GM18511 (cell line): ENCODE data around the gene SBNO2.

Experiments
- ATAC-seq: cut with Tn5 transposase; IDR thresholded peaks from one replicate; pipeline ENCODE4 v1.9.1; 2021; ENCODE audit warnings: mild to moderate bottlenecking, moderate library complexity; ENCODE audit not compliant: unreplicated experiment

Gene SBNO2

DNA sequence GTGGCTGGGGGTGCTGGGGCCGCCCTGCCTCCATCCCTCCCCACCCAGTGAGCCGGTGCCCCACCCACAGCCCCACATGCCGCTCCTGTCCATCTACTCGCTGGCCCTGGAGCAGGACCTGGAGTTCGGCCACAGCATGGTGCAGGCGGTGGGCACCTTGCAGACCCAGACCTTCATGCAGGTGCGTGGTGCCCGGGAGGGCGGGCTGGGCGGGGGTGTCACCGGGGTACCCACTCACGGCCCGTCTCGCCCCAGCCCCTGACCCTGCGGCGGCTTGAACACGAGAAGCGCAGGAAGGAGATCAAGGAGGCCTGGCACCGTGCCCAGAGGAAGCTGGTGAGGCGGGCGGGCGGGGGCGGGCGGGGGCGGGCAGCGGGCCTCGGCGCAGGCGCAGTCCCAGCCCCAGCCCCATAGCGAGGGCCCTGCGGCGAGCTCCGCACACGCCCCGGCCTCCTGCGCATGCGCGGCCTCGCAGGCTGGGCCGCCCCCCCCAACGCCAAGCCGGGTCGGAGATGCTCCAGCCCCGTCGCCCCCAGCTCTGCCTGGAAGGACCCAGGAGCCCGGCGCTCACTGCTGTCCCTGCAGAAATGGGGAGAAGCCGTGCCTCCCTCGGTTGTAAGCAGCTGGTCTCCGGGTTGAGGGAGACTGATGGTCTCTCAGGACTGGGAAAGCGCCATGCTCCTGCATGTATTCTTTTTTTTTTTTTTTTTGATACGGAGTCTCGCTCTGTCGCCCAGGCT, 99.4 kb downstream of the SBNO2 start:
- peak; percentile 37 for ATAC-seq

- no peak for ATAC-seq
Observed at GRCh38 chr19:1073956-1074517, 100.0 kb downstream of the SBNO2 start.

DNA sequence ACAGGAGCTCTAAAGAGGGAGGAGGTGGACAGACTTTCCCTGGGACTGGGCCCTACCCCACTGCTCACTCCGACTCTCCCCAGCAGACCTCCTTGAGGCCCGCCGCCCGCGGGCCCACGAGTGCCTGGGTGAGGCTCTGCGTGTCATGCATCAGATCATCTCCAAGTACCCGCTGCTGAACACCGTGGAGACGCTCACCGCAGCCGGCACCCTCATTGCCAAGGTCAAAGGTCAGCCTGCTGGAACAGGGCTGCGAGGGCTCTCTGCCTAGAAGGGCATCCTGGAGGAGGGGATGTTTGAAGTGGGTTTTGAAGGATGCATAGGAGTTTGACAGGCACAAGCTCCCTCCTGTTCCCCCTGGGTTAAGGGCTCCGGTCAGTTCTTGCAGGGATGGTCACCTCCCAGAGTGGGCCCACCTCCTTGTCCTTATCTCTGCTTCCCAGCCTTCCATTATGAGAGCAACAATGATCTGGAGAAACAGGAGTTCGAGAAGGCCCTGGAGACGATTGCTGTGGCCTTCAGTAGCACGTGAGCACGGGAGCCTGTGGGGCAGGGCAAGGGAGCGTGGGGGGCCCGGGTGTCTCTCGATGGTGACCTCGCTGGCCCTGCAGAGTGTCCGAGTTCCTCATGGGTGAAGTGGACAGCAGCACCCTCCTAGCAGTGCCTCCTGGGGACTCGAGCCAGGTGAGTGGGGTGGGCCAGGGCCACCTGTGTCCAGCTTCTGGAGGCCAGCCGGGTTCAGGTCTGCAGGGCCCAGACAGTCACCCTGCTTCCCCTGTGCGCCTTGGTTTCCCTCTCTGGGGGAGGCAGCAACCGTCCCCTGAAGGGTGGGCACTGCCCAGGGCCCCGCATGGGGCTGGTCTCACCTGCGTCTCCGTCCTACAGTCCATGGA, 100.8 kb downstream of the SBNO2 start:
- ATAC-seq, result no peak

DNA sequence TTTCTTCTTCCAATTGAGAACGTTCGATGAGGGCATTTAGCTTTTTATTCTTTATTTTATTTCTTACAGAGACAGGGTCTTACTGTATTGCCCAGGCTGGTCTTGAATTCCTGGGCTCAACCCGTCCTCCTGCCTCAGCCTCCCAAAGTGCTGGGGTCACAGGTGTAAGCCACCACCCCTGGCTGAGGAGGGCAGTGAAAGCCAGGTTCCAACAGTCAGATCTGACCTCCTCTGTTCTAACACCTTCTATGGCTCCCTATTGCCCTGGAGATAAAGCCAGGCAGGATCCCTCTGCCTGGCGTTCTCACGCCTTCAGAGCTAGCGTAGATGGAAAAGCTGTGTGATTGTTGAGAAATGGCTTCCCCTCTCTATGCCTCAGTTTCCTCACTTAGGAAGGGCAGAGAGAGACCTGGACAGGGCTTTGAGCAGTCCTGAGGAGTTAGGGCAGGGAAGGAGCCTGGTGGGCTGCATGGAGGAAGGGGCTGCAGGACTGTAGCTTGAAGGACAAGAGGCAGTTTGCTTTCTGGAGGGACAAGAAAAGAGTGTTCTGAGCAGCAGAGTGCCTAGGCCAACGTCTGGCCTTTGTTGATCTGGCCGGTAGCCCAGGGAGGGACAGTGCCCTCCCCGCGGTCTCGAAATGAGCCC, 101.6 kb downstream of the SBNO2 start:
- ATAC-seq, result no peak

DNA sequence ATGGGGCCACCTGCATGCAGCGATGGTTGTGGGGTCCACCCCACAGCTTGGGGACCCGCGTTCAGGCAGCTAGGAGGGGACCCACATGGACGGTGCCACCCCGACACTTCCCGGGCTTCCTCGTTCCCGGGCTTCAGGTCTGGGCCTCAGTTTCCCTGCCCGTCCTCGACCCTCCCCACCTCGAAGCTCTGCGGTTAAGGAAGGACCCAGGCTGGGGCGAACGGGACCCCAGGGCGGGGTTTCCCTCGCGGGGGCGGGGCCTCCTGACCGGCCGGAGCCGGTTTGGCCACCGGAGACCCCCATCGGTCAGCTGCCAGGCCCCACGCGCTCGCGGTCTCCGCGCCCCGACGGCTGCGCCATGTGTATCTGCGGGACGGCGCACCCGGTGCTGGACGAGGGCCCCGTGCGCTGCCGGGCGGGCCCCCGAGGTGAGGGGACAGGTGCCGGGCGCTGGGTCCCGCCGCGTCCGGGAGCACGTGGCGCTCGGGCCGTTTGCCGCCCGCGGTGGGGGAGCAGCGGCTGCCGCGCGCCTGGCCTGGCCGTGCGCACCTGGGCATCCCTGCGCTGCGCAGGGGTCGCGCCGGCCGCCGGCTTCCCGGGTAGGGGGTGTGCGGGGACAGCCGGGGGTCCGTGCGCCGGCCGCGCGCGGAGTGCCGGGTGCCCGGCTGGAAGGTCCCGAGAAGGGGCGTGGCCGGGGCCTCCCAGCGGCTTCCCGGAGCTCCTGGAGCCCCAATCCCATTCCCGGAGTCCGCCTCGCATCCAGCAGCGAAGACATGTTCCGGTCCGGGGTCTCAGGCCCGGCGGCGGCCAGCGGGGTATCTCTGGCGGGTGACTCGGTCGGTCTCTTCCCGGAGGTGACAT, 102.9 kb downstream of the SBNO2 start:
- no peak for ATAC-seq

DNA sequence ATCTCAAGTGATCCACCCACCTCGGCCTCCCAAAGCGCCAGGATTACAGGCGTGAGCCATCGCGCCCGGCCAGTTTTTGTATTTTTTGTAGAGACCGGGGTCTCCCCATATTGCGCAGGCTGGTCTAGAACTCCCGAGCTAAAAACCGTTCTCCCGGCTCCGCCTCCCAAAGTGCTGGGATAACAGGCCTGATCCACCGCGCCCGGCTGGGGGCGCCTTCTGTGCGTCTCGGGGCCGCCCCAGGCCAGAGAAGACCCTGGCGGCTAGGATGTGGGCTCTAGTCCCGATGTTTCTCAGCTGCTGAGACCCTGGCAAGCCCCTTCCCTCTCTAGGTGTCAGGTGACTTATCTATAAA, 103.5 kb downstream of the SBNO2 start:
- ATAC-seq, result no peak

DNA sequence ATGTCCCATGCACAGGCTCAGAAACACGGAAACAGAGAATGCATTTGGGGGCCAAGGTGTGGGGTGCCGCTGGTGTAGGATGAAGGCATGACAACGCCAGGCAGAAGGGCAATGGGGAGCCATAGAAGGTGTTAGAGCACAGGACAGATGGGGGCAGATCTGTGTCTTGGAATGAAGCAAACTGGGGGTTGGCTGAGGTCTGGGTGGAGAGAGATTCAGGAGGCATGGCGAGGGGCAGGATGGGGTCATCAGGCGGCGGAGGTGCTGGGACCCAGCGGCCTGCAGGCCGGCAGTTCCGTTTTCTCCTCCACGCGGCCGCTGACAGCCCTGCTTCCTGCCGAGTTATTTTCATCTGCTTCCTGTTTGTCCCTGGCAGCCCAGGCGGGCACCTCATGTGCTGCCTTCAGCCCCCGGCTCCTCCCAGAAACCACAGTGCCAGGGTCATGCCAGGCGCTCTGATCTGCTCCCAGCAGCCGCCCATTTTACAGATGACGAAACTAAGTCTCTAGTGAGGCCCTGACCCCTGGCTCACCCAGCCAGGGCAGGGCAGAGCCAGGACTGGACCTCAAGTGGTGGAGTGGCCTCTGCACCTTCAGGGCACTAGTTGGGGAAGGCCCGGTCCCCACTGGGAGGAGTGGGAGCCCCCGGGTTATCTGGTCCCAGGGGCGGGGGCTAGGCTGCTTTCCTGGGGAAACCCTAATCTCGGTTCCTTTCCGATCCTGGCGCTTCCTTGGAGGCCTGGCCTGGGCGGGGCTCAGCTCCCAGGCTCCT, 104.9 kb downstream of the SBNO2 start:
- no peak for ATAC-seq

- ATAC-seq, result no peak
Observed at GRCh38 chr19:1068009-1069001, 105.8 kb downstream of the SBNO2 start.

GRCh38 chr19:1067341-1067957, 106.6 kb downstream of the SBNO2 start:
- no peak for ATAC-seq

DNA sequence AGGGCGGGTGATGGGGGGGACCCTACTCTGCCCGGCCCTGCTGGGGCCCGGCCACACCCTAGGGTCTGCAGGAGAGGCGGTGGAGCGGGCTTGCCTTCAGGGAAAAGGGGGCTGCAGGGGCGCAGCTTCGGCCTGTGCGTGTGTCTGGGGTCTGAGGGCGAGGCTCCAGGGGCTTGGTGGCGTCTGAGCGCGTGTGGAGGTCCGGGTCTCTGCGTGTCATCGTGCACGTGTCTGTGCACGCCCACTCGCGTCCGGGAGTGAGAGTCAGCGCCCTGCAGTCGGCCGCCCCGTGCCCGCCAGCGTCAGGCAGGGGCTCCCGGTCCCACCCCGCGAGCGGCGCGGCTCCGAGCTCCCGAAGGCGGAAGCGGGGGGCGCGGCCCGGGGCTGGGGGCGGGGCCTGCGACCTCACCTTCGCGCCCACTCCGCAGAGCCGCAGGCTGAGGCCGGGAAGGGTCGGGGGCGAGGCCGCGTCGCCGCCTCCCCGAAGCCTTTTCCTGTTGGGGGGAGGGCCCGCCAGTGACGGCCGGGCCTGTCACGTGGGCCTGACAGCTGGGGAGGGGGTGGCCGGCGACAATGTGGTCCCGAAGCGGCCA, 107.2 kb downstream of the SBNO2 start, which contains the start of gene ARHGAP45:
Gene ARHGAP45, plus strand, starts transcription at position 420 of the 593 bp plus-strand sequence. CDS start 239 bp downstream, outside the sequence.
- ATAC-seq, result no peak

GRCh38 chr19:1066251-1066747, 107.8 kb downstream of the SBNO2 start:
- no peak for ATAC-seq

DNA sequence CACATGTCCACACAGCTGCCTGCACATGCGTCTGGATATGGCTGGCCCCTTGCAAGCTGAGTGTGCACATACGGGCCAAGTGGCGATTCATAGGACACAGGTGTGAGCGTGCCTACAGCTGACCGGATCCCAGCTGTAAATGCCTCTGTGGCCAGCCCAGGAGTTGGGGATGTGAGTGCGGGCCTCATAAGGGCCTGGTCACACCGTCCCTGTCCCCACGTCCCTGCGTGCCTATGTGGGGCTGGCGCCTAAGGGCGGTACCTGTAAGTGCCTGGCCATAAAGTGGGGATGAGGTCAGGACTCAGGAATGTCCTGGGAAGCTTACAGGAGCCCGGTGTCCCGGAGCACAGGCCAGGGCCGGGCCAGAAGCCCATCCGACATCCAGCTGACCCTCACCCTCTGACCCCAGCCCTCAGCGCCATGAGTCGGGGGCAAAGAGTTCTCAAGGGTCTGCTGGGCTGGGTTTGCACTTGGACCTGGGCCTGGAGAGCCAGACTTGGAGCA, 108.4 kb downstream of the SBNO2 start:
- ATAC-seq, result no peak

GRCh38 chr19:1064661-1065605, 109.1 kb downstream of the SBNO2 start:
- ATAC-seq, result no peak

DNA sequence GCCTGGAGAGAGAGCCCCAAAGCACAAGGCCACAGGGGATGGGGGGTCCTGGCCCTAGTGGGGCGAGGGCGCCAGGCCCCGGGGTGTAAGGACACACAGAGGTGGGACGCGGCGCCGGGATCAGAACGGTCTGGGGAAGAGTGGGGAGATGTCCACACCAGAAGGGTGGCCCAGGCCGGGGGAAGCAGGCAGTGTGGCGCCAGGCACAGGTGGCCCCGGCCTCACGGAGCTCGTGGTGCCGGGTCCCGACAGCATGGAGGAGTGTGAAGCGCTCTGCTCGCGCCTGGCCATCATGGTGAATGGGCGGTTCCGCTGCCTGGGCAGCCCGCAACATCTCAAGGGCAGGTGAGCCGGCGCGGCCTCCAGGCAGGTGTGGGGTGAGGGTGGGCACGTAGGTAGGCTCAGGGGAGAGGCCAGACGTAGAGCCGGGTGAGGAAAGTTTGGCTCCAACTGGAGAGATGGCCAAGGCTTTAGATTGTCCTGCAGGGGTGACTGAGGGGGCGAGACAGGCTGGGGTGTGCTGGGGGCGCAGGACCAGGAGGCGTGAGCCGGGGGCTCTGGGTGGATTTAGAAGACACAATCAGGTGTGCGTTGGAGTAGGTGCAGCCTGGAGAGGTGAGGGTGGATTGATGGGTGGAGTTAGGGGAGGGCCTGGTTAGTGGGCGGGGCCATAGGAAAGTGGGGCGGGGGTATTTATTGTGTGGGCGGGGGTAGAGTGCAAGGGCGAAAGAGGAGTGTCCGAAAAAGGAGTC, 110.0 kb downstream of the SBNO2 start:
- ATAC-seq, result no peak
